GM23338 (cell line): ENCODE measurements around the gene LSM2.

Source experiments
- CREB1 ChIP-seq: fragments of 250-450 bp; sonication (Bioruptor Pico); IDR thresholded peaks from 2 replicates; pipeline ENCODE4 v1.5.0; 2020; ENCODE audit warnings: low read depth, mild to moderate bottlenecking, moderate library complexity
- EZH2 ChIP-seq: fragments of 200-600 bp; sonication (generic); IDR thresholded peaks from one replicate; pipeline ENCODE4 v1.8.0; 2017; ENCODE audit warnings: antibody characterized with exemption, mild to moderate bottlenecking, low read depth; ENCODE audit not compliant: unreplicated experiment
- EZH2phosphoT487 ChIP-seq: fragments of 200-600 bp; sonication (generic); IDR thresholded peaks from one replicate; pipeline ENCODE4 v1.8.1; 2018; ENCODE audit warnings: antibody characterized with exemption; ENCODE audit not compliant: unreplicated experiment
- POLR2AphosphoS5 ChIP-seq: IDR thresholded peaks from 2 replicates; pipeline ENCODE4 v1.6.1; 2016; ENCODE audit warnings: antibody characterized with exemption, low read depth

DNA sequence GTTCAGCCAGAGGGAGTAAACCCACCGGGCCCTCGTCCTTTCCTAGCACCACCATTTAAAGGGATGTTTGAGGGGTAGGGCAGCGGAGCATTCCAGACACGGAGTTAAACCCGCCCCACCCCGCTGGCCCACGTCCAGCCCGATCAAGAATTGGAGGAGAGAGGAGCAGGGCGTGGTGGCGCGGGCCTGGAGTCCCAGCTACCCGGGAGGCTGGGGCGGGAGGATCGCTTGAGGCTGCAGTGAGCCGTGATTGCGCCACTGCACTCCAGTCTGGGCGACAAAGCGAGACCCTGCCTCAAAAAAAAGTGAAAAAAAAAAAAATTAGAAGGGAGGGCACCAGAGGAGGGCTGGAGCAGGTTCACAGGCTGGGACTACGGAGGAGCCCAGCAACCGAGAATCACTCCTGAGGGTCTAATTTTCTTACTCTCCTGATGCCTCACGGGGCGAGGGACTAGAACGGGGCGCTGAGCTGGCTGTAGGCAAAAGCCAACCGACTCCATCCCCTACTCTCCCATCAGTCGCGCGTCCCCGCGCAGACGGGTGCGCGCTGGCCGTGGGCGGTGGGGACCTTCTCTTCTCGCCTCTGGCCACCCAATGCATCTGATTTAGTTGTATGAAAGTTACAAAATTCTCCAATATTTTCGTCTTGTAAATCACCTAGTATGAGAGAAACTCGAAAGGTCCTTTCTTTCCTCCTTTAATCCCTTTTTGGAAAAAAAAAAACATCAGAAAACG lies 14.7 kb upstream of the LSM2 start:
- no peak for TF ChIP-seq EZH2phosphoT487
- no peak for TF ChIP-seq EZH2
- TF ChIP-seq CREB1 (CRISPR knock-in tag), result no peak
- TF ChIP-seq POLR2AphosphoS5, result peak; percentile 61; the same call in 1 of the 2 replicates
